HCT116 (cell line): ENCODE data around the gene C5orf58. TPM values are rescaled to one million over a fixed set of nuclear protein-coding genes. Genes with fewer than 3 reads are reported as not detected.

Experiments
- ATAC-seq: fragments of 200-7000 bp; cut with Tn5 transposase; 2 replicates; pipeline ENCODE4 v1.9.1; 2020; ENCODE audit warnings: mild to moderate bottlenecking, moderate library complexity
- BruUV-seq: library from RNA; stranded (reverse); fragments of 400-500 nt; replicated peaks from 2 replicates; lab custom pipeline; 2021; lab: Mats Ljungman, UMichigan
- CTCF ChIA-PET: fragments of 300-600 bp; sonication (Branson Sonifier 250); formaldehyde crosslinking; loops from one replicate; lab custom pipeline; 2021; ENCODE audit warnings: antibody characterized with exemption; lab: Charles Lee
- POLR2A ChIA-PET: fragments of 300-600, 350-600 bp; sonication (Branson Sonifier 250); formaldehyde crosslinking; loops from one replicate; lab custom pipeline; 2021; ENCODE audit warnings: antibody characterized with exemption; lab: Charles Lee
- RAD21 ChIA-PET, 2 experiments: fragments of 300-600 bp; sonication (Branson Sonifier 250); formaldehyde crosslinking; loops; one replicate each; lab custom pipeline; 2023; ENCODE audit warnings: low total read pairs in 2 of 2; ENCODE audit not compliant: uncharacterized antibody in 2 of 2, unreplicated experiment in 2 of 2, low non-redundant PET in 1 of 2; lab: Charles Lee
- DNase-seq: peaks from one replicate; pipeline ENCODE4 v3.0.0-alpha.2; 2010; ENCODE audit warnings: low read depth, low spot score
- H2AFZ ChIP-seq: fragments of 200-600 bp; shearing (Covaris generic), sonication (generic); 2 replicates; pipeline ENCODE4 v1.6.1; 2017; ENCODE audit warnings: low read depth, mixed run types, mixed read lengths, antibody characterized with exemption, low read length; ENCODE audit not compliant: poor library complexity, severe bottlenecking
- H3K27ac ChIP-seq: 2 replicates; pipeline ENCODE4 v1.5.1; 2012; ENCODE audit warnings: low read depth, low read length
- H3K27me3 ChIP-seq: fragments of 200-600 bp; sonication (generic); 2 replicates; pipeline ENCODE4 v1.6.1; 2016; ENCODE audit warnings: mixed run types, low read length, mixed read lengths; ENCODE audit not compliant: insufficient read depth
- H3K36me3 ChIP-seq, 2 experiments: fragments of 200-500 bp in 1 of 2; fragments of 200-600 bp in 1 of 2; sonication (Bioruptor generic) in 1 of 2; sonication (generic) in 1 of 2; 2 replicates each; pipeline versions ENCODE4 v1.5.1 to v1.6.1; 2014 to 2016; ENCODE audit warnings: low read length in 2 of 2, inconsistent platforms in 1 of 2, mixed read lengths in 1 of 2, mixed run types in 1 of 2; ENCODE audit not compliant: insufficient read depth in 2 of 2, control insufficient read depth in 1 of 2
- H3K4me1 ChIP-seq, 2 experiments: fragments of 200-600 bp in 1 of 2; sonication (generic) in 1 of 2; 2 replicates each; pipeline versions ENCODE4 v1.5.1 to v1.6.1; 2012 to 2017; ENCODE audit warnings: low read length in 2 of 2, inconsistent platforms in 1 of 2, mild to moderate bottlenecking in 1 of 2, mixed read lengths in 1 of 2, mixed run types in 1 of 2, moderate library complexity in 1 of 2; ENCODE audit not compliant: insufficient read depth in 2 of 2, control insufficient read depth in 1 of 2
- H3K4me2 ChIP-seq: fragments of 200-600 bp; sonication (generic); 2 replicates; pipeline ENCODE4 v1.6.1; 2017; ENCODE audit warnings: mixed run types, low read length, mixed read lengths
- H3K4me3 ChIP-seq, 2 experiments: fragments of 200-600 bp in 1 of 2; sonication (generic) in 1 of 2; replicated peaks in 1 of 2; 2 replicates each; pipeline ENCODE4 v1.5.1; 2011 to 2016; ENCODE audit warnings: low read length in 2 of 2, control low read depth in 1 of 2, low read depth in 1 of 2, mild to moderate bottlenecking in 1 of 2, mixed read lengths in 1 of 2, mixed run types in 1 of 2
- H3K79me2 ChIP-seq: fragments of 200-600 bp; sonication (generic); 2 replicates; pipeline ENCODE4 v1.6.1; 2017; ENCODE audit warnings: mild to moderate bottlenecking, mixed run types, low read length, moderate library complexity, mixed read lengths; ENCODE audit not compliant: insufficient read depth
- H3K9ac ChIP-seq: fragments of 200-600 bp; sonication (generic); 2 replicates; pipeline ENCODE4 v1.6.1; 2016; ENCODE audit warnings: low read length, mixed read lengths
- H3K9me2 ChIP-seq: fragments of 200-600 bp; sonication (generic), shearing (Covaris generic); 2 replicates; pipeline ENCODE4 v1.6.1; 2017; ENCODE audit warnings: mixed run types, mild to moderate bottlenecking, moderate library complexity; ENCODE audit not compliant: insufficient read depth
- H3K9me3 ChIP-seq, 2 experiments: fragments of 200-500 bp in 1 of 2; fragments of 200-600 bp in 1 of 2; sonication (Bioruptor generic) in 1 of 2; sonication (generic) in 1 of 2; 2 replicates each; pipeline ENCODE4 v1.6.1; 2014 to 2017; ENCODE audit warnings: low read length in 2 of 2, mixed read lengths in 2 of 2, inconsistent platforms in 1 of 2, low read depth in 1 of 2, mild to moderate bottlenecking in 1 of 2, mixed run types in 1 of 2, moderate library complexity in 1 of 2; ENCODE audit not compliant: control insufficient read depth in 1 of 2, insufficient read depth in 1 of 2
- H4K20me1 ChIP-seq: fragments of 200-600 bp; sonication (generic), shearing (Covaris generic); 2 replicates; pipeline ENCODE4 v1.6.1; 2017; ENCODE audit warnings: mixed run types, mild to moderate bottlenecking, moderate library complexity; ENCODE audit not compliant: insufficient read depth
- CTCF ChIP-seq, 3 experiments: fragments of 200-600 bp in 1 of 3; sonication (generic) in 1 of 3; IDR thresholded peaks in 2 of 3; conservative IDR thresholded peaks in 1 of 3; 2 replicates each; pipeline ENCODE4 v1.5.1; 2012 to 2017; ENCODE audit warnings: low read depth in 2 of 3, low read length in 2 of 3, antibody characterized with exemption in 1 of 3, borderline replicate concordance in 1 of 3, control low read depth in 1 of 3, mild to moderate bottlenecking in 1 of 3, mixed read lengths in 1 of 3, mixed run types in 1 of 3, moderate library complexity in 1 of 3; ENCODE audit not compliant: insufficient read depth in 1 of 3
- EGR1 ChIP-seq: IDR thresholded peaks from 2 replicates; pipeline ENCODE4 v1.6.1; 2012; ENCODE audit warnings: low read depth
- ELF1 ChIP-seq: IDR thresholded peaks from 2 replicates; pipeline ENCODE4 v1.6.1; 2012; ENCODE audit warnings: low read depth, borderline replicate concordance
- EZH2 ChIP-seq: fragments of 200-600 bp; sonication (generic); IDR thresholded peaks from 2 replicates; pipeline ENCODE4 v1.6.1; 2017; ENCODE audit warnings: antibody characterized with exemption, mixed run types
- FOSL1 ChIP-seq: IDR thresholded peaks from 2 replicates; pipeline ENCODE4 v1.6.1; 2012; ENCODE audit warnings: low read depth
- JUND ChIP-seq: IDR thresholded peaks from 2 replicates; pipeline ENCODE4 v1.6.1; 2012
- POLR2A ChIP-seq: IDR thresholded peaks from 2 replicates; pipeline ENCODE4 v1.7.0; 2011; ENCODE audit warnings: borderline replicate concordance; ENCODE audit not compliant: insufficient read depth, insufficient read length; ENCODE audit errors: extremely low read depth
- RAD21 ChIP-seq: IDR thresholded peaks from 2 replicates; pipeline ENCODE4 v1.6.1; 2012; ENCODE audit warnings: low read depth, mild to moderate bottlenecking
- SIN3A ChIP-seq: IDR thresholded peaks from 2 replicates; pipeline ENCODE4 v1.6.1; 2012; ENCODE audit warnings: low read depth
- SRF ChIP-seq: IDR thresholded peaks from 2 replicates; pipeline ENCODE4 v1.6.1; 2012; ENCODE audit warnings: low read depth
- TCF7L2 ChIP-seq: IDR thresholded peaks from 2 replicates; pipeline ENCODE4 v1.7.0; 2011; ENCODE audit warnings: borderline replicate concordance, inconsistent platforms; ENCODE audit not compliant: insufficient read depth, insufficient read length; ENCODE audit errors: extremely low read depth
- YY1 ChIP-seq: IDR thresholded peaks from 2 replicates; pipeline ENCODE4 v1.6.1; 2011; ENCODE audit warnings: low read length, low read depth, moderate library complexity, mild to moderate bottlenecking; ENCODE audit not compliant: insufficient replicate concordance; ENCODE audit errors: extremely low read depth
- ZBTB33 ChIP-seq: IDR thresholded peaks from 2 replicates; pipeline ENCODE4 v1.6.1; 2011; ENCODE audit warnings: mild to moderate bottlenecking, low read length, moderate library complexity; ENCODE audit not compliant: insufficient replicate concordance; ENCODE audit errors: extremely low read depth
- ZFX ChIP-seq: fragments of 450-650 bp; IDR thresholded peaks from 2 replicates; pipeline ENCODE4 v1.6.1; 2017
- intact Hi-C: fragments of 100-400 bp; cut with micrococcal nuclease; formaldehyde crosslinking; loops from 2 replicates; pipeline ENCODE4 v1.10.0; 2022
- total RNA-seq: library from RNA; stranded (reverse); gene quantifications from one replicate; pipeline ENCODE4 v1.2.1, GENCODE V29; 2021; ENCODE audit not compliant: unreplicated experiment
- TF ChIP-seq, protein P1 (sequence below): IDR thresholded peaks from 2 replicates; pipeline ENCODE4 v1.6.1; 2012
- TF ChIP-seq, protein P2 (sequence below): IDR thresholded peaks from 2 replicates; pipeline ENCODE4 v1.6.1; 2012

Gene C5orf58
- total RNA-seq, 1 experiment from 2014 or later, result not detected

- H3K27ac ChIP-seq, result no peak overlapping the region
- peak; percentile 13 for DNase-seq
- RAD21 ChIA-PET, result no interaction called here
Observed at GRCh38 chr5:170273968-170274710, 41.4 kb downstream of the C5orf58 start.

More at GRCh38 chr5:170273968-170274710, 41.4 kb downstream of the C5orf58 start:
- Histone ChIP-seq H3K9me2 (no peaks in the 10 kb centered on the region), H4K20me1 (no peaks in the 10 kb centered on the region), H3K79me2 (no peaks in the 10 kb centered on the region), H3K36me3 (no peaks in the 10 kb centered on the region), H3K4me2 (no peak overlapping the region)
- ChIA-PET CTCF (interaction anchor here (0.7 to 3.1 kb wide), 3 partner anchors 65 to 150 kb away, joined by 3 to 10 read pairs (median 8); no protein-coding TSS in a partner anchor), POLR2A (interaction anchor here (0.7 kb wide), 1 partner anchor 194 kb away, joined by 3 read pairs; no protein-coding TSS in a partner anchor)
- intact Hi-C loops, result loop anchor here (2.0 kb wide), 1 partner anchor 147 kb away; no protein-coding TSS in a partner anchor
- no peak for TF ChIP-seq ZBTB33
- TF ChIP-seq YY1, result no peak
- TF ChIP-seq ELF1, result no peak
- no peak for TF ChIP-seq FOSL1
- no peak for TF ChIP-seq SRF
- TF ChIP-seq TCF7L2, result no peak
- TF ChIP-seq, protein P1, sequence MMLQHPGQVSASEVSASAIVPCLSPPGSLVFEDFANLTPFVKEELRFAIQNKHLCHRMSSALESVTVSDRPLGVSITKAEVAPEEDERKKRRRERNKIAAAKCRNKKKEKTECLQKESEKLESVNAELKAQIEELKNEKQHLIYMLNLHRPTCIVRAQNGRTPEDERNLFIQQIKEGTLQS, result no peak
- TF ChIP-seq ZFX, result no peak
- TF ChIP-seq RAD21, result peak; percentile 54
- no peak for TF ChIP-seq SIN3A
- no peak for TF ChIP-seq EGR1
- no peak for TF ChIP-seq JUND
- TF ChIP-seq, protein P2, sequence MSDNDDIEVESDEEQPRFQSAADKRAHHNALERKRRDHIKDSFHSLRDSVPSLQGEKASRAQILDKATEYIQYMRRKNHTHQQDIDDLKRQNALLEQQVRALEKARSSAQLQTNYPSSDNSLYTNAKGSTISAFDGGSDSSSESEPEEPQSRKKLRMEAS, result no peak
- TF ChIP-seq POLR2A, result no peak
- TF ChIP-seq EZH2, result no peak
- TF ChIP-seq CTCF (IDR thresholded peaks at IDR 0.05 in 2 of 3, conservative IDR thresholded peaks at IDR 0.05 in 1 of 3; ENCODE audit: borderline replicate concordance in 1 of 3, insufficient read depth in 1 of 3, low read depth in 2 of 3, low read length in 2 of 3), result peak in 2 of 3 experiments; percentile 22 to 43; a peak in 3 of 6 replicates
- TF ChIP-seq, all 23 proteins: peak for 2
- Histone ChIP-seq H2AFZ (no peak overlapping the region), H3K27me3 (peaks cover 16% of the 10 kb centered on the region; the same call in 1 of the 2 replicates), H3K4me3 (no peak overlapping the region), H3K4me1 (no peaks in the 10 kb centered on the region), H3K9ac (no peak overlapping the region), H3K9me3 (no peaks in the 10 kb centered on the region)
- BruUV-seq, result no TSS peak
- peak; percentile 72; the same call in 1 of the 2 replicates for ATAC-seq
